ENCODE measurements around the gene KIF26B. TPM values are rescaled to one million over a fixed set of nuclear protein-coding genes. Genes with fewer than 3 reads are reported as not detected.

KIF26B gene
- polyA plus RNA-seq, 1 donor (not counting 4 experiments of a cell fraction or from before 2014, with no cell fraction given): 0.58 TPM

DNA sequence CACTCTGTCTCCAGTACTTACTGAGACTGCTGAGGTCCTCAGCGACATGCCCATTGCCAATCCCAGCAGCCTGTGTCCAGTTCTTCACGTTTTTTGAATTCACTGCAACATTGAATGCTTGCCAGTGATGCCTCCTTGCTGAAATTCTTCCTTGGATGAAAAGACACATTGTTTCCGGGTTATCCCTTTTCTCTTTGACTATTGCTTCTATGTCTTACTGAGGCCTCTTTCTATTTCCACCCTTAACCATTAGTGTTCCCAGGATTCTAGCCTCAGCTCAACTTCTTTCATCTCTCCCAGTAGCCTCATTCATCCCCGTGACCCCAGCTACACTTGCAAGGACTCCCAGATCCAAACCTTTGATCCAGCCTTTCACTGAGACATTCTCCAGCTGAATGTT is 46.5 kb upstream of the KIF26B start:
- H3K79me2 ChIP-seq (ENCODE audit: control insufficient read depth, insufficient read depth, low read length): no peaks in the 10 kb centered on the region
- H3K4me2 ChIP-seq (ENCODE audit: control insufficient read depth, extremely low read depth, insufficient read depth, low read depth, low read length): no peak overlapping the region
- TF ChIP-seq EZH2 (IDR thresholded peaks at IDR 0.05; ENCODE audit: low read length): no peak
- TF ChIP-seq, protein P1, sequence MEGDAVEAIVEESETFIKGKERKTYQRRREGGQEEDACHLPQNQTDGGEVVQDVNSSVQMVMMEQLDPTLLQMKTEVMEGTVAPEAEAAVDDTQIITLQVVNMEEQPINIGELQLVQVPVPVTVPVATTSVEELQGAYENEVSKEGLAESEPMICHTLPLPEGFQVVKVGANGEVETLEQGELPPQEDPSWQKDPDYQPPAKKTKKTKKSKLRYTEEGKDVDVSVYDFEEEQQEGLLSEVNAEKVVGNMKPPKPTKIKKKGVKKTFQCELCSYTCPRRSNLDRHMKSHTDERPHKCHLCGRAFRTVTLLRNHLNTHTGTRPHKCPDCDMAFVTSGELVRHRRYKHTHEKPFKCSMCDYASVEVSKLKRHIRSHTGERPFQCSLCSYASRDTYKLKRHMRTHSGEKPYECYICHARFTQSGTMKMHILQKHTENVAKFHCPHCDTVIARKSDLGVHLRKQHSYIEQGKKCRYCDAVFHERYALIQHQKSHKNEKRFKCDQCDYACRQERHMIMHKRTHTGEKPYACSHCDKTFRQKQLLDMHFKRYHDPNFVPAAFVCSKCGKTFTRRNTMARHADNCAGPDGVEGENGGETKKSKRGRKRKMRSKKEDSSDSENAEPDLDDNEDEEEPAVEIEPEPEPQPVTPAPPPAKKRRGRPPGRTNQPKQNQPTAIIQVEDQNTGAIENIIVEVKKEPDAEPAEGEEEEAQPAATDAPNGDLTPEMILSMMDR (optimal IDR thresholded peaks at IDR 0.05 in 1 of 3, IDR thresholded peaks at IDR 0.05 in 1 of 3, conservative IDR thresholded peaks at IDR 0.05 in 1 of 3; ENCODE audit: extremely low read depth in 1 of 3, insufficient read depth in 2 of 3, low read length in 3 of 3): no peak
- H3K9me3 ChIP-seq (ENCODE audit: control insufficient read depth, low read depth, low read length): no peaks in the 10 kb centered on the region
- no peaks in the 10 kb centered on the region for H3K9me1 ChIP-seq (ENCODE audit: control insufficient read depth, extremely low read depth, insufficient read depth, low read length)
- FAIRE-seq (no peak), DNase-seq (ENCODE audit: low read depth, low spot score) (no peak)
- no peaks in the 10 kb centered on the region for H3K36me3 ChIP-seq (ENCODE audit: control insufficient read depth in 2 of 2, extremely low read depth in 1 of 2, insufficient read depth in 2 of 2, low read length in 2 of 2)
- dilution Hi-C loops (cut with MboI; ENCODE audit: extremely low pct_ligation_motif_present, low sequenced_read_pairs): no loop called here
- H4K20me1 ChIP-seq (ENCODE audit: control insufficient read depth, extremely low read depth, insufficient read depth, low read length): no peaks in the 10 kb centered on the region
- no peak overlapping the region for H2AFZ ChIP-seq (ENCODE audit: control insufficient read depth, low read length)
- no peaks in the 10 kb centered on the region for H3K27me3 ChIP-seq (ENCODE audit: control insufficient read depth, extremely low read depth, insufficient read depth, low read length)
- H3K9ac ChIP-seq (ENCODE audit: control insufficient read depth, extremely low read depth, insufficient read depth, low read length): no peak overlapping the region
- no peak overlapping the region for H3K27ac ChIP-seq (ENCODE audit: control insufficient read depth, insufficient read depth, low read length)
- no peak overlapping the region for H3K4me3 ChIP-seq (ENCODE audit: control insufficient read depth in 2 of 3, extremely low read depth in 1 of 3, insufficient read depth in 2 of 3, low read depth in 1 of 3, low read length in 3 of 3)
- no peaks in the 10 kb centered on the region for H3K4me1 ChIP-seq (ENCODE audit: control insufficient read depth, extremely low read depth, insufficient read depth, low read length)

DNA sequence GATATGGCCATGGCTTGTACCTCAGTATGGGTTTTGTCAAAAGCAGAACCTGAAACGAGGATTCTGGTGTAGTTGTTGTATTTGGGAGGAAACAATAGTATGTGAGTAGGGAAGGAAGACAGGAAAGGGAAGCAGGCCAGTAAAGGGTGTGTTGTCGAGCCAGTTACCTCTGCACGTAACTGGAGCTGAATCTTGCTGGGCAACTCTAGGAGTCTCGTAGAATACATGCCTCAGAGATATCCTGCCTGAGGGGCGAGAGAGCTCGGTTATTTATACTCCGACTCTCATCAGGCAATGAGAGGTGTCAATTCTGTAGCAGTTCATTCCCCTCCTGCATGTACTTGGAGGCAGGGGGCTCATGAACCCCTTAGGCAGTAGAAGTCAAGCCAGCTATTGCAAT is 45.9 kb upstream of the KIF26B start:
- Histone ChIP-seq H3K9ac (ENCODE audit: control insufficient read depth, extremely low read depth, insufficient read depth, low read length) (no peak overlapping the region), H3K4me3 (ENCODE audit: control insufficient read depth in 2 of 3, extremely low read depth in 1 of 3, insufficient read depth in 2 of 3, low read depth in 1 of 3, low read length in 3 of 3) (no peak overlapping the region), H4K20me1 (ENCODE audit: control insufficient read depth, extremely low read depth, insufficient read depth, low read length) (no peaks in the 10 kb centered on the region), H2AFZ (ENCODE audit: control insufficient read depth, low read length) (no peak overlapping the region), H3K79me2 (ENCODE audit: control insufficient read depth, insufficient read depth, low read length) (no peaks in the 10 kb centered on the region), H3K9me1 (ENCODE audit: control insufficient read depth, extremely low read depth, insufficient read depth, low read length) (no peaks in the 10 kb centered on the region), H3K27ac (ENCODE audit: control insufficient read depth, insufficient read depth, low read length) (no peak overlapping the region), H3K4me2 (ENCODE audit: control insufficient read depth, extremely low read depth, insufficient read depth, low read depth, low read length) (no peak overlapping the region), H3K4me1 (ENCODE audit: control insufficient read depth, extremely low read depth, insufficient read depth, low read length) (no peaks in the 10 kb centered on the region), H3K9me3 (ENCODE audit: control insufficient read depth, low read depth, low read length) (no peaks in the 10 kb centered on the region), H3K27me3 (ENCODE audit: control insufficient read depth, extremely low read depth, insufficient read depth, low read length) (no peaks in the 10 kb centered on the region), H3K36me3 (ENCODE audit: control insufficient read depth in 2 of 2, extremely low read depth in 1 of 2, insufficient read depth in 2 of 2, low read length in 2 of 2) (no peaks in the 10 kb centered on the region)
- FAIRE-seq: no peak
- TF ChIP-seq, protein P1 (optimal IDR thresholded peaks at IDR 0.05 in 1 of 3, IDR thresholded peaks at IDR 0.05 in 1 of 3, conservative IDR thresholded peaks at IDR 0.05 in 1 of 3; ENCODE audit: extremely low read depth in 1 of 3, insufficient read depth in 2 of 3, low read length in 3 of 3): no peak
- TF ChIP-seq EZH2 (IDR thresholded peaks at IDR 0.05; ENCODE audit: low read length): no peak
- no peak for DNase-seq (ENCODE audit: low read depth, low spot score)
- dilution Hi-C loops (cut with MboI; ENCODE audit: extremely low pct_ligation_motif_present, low sequenced_read_pairs): no loop called here
